ENCODE data around the gene SAMD11.

GRCh38 chr1:944341-945325, 20.9 kb downstream of the SAMD11 start:
- TF ChIP-seq POLR2AphosphoS5 (IDR thresholded peaks at IDR 0.05; ENCODE audit: low read depth, low read length) (no peak), ELF1 (IDR thresholded peaks at IDR 0.05) (no peak), NFIC (IDR thresholded peaks at IDR 0.05; ENCODE audit: borderline replicate concordance) (no peak)
- TF ChIP-seq, protein P1, sequence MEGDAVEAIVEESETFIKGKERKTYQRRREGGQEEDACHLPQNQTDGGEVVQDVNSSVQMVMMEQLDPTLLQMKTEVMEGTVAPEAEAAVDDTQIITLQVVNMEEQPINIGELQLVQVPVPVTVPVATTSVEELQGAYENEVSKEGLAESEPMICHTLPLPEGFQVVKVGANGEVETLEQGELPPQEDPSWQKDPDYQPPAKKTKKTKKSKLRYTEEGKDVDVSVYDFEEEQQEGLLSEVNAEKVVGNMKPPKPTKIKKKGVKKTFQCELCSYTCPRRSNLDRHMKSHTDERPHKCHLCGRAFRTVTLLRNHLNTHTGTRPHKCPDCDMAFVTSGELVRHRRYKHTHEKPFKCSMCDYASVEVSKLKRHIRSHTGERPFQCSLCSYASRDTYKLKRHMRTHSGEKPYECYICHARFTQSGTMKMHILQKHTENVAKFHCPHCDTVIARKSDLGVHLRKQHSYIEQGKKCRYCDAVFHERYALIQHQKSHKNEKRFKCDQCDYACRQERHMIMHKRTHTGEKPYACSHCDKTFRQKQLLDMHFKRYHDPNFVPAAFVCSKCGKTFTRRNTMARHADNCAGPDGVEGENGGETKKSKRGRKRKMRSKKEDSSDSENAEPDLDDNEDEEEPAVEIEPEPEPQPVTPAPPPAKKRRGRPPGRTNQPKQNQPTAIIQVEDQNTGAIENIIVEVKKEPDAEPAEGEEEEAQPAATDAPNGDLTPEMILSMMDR (IDR thresholded peaks at IDR 0.05), result no peak
- TF ChIP-seq, protein P2, sequence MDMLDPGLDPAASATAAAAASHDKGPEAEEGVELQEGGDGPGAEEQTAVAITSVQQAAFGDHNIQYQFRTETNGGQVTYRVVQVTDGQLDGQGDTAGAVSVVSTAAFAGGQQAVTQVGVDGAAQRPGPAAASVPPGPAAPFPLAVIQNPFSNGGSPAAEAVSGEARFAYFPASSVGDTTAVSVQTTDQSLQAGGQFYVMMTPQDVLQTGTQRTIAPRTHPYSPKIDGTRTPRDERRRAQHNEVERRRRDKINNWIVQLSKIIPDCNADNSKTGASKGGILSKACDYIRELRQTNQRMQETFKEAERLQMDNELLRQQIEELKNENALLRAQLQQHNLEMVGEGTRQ (IDR thresholded peaks at IDR 0.05; ENCODE audit: borderline replicate concordance, low read depth, low read length), result no peak
